Left renal pelvis (tissue), 4 donors: ENCODE results near the gene PTK6. TPM values are rescaled to one million over a fixed set of nuclear protein-coding genes. Genes with fewer than 3 reads are reported as not detected.
A peak's percentile ranks its signal among the peaks of the same experiment; 100 is the strongest.

ENCODE experiments used
- DNase-seq, 4 donors: peaks; one replicate each; pipeline ENCODE4 v3.0.0-alpha.2; 2013; ENCODE audit warnings: low read depth in 4 of 4, low spot score in 3 of 4
- polyA plus RNA-seq, 4 donors: library from polyadenylated mRNA; unstranded; fragments of 120-200 nt; gene quantifications; one replicate each; pipeline ENCODE4 v1.2.1, GENCODE V29; 2013; ENCODE audit not compliant: insufficient read length in 4 of 4

The PTK6 gene
- polyA plus RNA-seq, 4 donors, result 0.33 to 1.7 (median 0.91) TPM

DNA sequence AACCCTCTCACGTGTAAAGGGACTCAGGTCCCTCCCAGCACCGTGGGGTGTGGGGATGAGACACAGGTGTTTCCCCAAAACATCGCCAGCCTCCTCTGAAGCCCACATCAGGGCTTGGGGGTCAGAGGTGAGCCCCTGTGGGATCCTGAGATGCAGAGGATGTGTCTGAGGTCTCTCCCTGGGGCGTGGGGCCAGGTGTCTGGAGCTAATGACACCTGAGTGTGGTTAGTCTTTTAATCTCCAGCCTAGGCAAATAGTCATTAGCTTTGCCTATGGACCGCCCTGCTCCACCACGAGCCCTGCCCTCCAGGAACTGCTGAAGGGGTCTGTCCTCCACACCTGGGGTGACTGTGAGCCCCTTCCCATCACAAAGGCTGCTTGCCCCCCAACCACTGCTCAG, 8.6 kb upstream of the PTK6 start:
- no peak for DNase-seq

DNA sequence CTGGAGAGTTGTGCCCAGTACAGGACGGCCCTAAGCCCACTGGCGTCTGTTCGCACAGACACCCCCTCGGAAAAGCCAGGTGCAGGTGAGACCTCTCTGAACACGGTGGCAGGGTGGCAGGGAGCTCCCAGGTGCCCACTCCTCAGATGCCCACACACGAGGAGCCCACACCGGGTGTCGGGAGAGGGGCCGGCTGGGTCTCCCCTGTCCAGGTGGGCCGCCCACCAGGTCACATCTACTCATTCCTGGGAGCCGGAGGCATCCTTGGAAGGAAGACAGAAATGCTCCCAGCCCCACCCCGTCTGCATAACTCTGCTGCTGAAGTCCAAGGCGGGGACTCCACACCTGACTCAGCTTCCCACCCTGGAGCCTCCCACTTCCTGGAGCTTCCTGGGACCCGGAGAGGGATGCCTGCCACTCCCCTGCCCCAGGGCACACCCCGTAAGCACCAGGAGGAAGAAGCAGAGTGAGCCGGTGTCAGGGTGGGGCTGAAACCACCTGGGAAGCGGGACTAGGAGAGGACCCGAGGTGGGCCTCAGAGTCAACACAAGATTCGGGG, 7.9 kb upstream of the PTK6 start:
- DNase-seq, result no peak

DNA sequence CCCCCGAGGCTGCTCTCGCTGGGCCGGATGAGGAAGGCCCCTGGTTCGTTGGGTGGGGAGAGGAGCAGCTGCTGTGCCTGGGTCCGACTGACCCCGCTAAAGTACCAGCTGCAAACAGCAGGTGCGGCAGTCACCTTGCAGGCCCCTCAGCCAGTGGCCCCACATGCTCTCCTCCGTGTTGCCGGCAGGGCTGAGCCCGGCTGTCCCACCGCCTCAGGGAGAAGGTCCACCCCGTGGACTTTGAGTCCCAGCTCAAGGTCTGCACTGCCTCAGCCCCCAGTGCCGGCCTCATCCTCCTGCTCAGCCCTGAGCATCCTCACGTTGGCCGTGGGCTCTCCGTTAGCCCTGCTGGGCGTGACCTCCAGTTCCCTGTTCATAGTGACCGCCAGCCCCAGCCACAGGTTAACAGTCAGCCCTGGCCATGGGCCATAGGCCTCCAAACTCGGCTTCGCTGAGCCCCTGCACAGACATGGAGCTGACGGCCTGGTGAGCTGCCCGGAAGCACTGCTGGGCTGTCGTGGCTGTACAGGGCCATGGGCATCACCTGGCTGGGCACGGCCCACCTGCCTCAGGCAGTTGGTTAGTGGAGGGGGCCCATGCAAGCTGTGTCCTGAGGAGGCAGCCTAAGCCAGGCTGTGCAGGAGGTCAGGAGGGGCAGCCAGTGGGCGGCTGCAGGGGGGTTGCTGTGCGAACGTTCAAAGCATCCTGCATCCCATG, 7.2 kb upstream of the PTK6 start:
- no peak for DNase-seq

DNA sequence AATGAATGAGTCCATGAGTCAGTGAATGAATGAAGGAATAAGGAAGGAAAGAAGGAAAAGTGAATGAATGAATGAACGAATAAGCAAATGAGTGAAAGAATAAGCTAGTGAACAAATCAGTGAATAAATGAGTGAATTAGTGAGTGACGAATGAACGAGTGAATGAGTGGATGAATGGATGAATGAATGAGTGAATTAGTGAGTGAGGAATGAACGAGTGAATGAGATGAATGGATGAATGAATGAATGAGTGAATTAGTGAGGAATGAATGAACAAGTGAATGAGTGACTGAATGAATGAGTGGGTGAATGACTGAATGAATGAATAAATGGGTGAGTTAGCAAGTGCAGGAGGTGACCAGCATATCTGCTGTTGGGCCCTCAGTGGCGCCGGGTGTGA, 6.6 kb upstream of the PTK6 start:
- DNase-seq, result no peak

- no peak for DNase-seq
Measured at GRCh38 chr20:63543131-63543530, 6.0 kb upstream of the PTK6 start.

DNA sequence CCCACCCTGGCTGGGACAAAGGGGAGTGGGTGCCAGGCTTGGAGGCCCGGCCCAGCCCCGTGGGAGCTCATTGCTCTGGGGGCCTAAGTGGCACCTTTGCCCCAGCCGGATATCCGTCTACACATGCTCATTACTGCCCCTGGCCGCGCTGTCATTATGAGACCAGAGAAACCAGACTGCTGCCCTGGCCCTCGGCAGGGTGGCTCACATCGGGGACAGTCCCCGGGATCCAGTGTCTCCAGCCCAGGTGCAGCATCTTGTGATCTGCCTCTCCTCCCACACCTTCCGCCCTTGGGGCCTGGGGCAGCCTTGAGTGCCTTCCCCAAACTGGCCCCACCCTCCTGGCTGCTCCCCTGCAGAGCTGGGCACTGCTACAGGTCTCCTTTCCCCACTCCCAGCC, 5.5 kb upstream of the PTK6 start:
- DNase-seq, result no peak

GRCh38 chr20:63542031-63542559, 4.9 kb upstream of the PTK6 start:
- no peak for DNase-seq

DNA sequence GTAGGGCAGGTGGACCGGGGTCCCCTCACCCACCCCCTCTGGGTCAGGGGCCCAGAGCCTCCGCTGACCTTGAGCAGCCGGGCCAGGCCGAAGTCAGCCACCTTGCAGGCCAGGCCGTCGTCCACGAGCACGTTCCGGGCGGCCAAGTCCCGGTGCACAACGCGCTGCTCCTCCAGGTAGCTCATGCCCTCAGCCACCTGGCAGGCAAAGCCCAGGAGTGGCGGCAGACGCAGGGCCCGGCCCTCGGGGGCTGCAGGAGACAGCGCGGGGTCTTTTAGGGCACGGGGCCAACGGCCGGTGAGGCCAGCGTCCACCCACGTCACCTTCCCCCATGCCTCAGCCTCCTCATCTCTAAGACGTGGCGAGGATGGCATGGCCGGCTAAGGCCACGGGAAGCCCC, 4.2 kb upstream of the PTK6 start:
- DNase-seq, result no peak

GRCh38 chr20:63540417-63541186, 3.4 kb upstream of the PTK6 start:
- DNase-seq, result no peak

DNA sequence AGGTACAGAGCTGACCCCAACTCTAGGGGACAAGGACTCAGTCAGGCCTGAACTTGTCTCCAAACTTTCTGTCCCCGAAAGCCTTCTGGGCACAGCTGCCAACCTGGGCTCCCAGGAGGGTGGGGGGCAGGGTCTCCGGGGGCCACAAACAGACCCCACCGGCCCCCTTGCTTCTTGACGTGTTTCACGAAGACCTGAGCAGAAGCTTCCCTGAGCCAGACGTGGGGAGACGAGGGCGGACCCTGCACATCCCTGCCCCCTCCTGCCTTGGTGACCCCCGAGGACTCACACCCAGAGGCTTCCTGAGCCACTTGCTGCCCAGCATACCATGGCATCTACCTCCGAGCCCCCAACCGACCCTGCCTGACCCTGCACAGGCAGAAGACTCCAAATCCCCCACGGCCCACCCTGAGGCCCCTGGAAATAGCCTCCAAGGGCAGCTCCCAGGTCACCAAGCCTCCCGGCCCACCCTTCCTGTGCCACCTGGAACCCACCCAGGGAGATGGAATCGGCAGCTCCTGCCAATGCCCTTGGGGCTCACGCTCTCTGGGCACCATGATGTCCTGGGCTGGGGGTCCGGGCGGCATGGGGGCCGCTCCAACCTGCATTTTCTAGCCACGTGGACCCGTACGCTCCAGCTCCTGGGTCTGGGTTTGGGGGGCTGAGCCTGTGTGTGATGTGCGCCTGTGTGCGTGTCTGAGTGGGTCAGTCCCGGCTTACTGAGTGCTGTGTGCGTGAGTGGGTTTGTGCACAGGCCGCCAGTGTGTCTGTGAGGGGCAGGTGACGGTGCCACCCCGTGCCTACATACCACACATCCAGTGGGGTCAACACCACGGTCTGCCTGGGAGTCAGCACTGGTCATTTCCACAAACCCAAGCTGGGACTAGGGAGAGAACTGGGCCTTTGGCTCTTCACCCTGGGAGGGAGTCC, 2.5 kb upstream of the PTK6 start:
- no peak for DNase-seq

GRCh38 chr20:63539092-63539430, 1.9 kb upstream of the PTK6 start:
- DNase-seq, result no peak

- DNase-seq, result no peak
Measured at GRCh38 chr20:63538204-63539091, 1.3 kb upstream of the PTK6 start.

DNA sequence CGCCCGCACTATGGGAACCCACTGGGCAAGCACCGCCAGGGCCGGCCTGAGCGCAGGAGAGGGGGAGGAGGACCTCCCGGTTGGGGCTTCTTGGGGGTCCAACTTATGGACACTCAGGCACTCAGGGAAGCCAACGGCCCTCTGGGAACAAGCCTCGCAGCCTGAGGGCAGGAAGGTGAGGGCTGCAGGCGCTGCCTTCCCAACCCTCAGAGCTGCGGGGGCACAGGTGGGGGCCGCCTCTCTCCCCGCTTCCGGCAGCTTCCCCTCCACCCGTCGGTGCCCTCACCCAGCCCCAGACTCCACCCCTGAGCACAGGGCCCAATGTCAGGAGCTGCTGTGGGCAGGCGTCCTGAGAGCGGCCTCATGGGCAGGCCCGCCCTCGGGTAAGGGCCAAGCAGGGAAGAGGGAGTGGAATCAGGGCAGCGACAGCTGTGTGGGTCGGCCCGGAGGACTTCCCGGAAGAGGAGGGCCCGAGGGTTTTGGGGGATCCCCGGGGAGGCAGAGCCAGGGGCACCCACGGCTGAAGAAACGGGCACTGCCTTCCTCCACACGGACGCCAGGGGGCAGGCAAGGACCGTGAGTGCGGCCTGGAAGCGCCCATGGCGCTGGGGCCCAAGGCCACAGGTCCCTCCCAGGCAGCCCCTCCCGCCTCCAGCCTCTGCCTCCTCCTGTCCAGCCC, 488 bp upstream of the PTK6 start:
- DNase-seq, result peak in 2 of 4 donors; percentile 67 to 69

DNA sequence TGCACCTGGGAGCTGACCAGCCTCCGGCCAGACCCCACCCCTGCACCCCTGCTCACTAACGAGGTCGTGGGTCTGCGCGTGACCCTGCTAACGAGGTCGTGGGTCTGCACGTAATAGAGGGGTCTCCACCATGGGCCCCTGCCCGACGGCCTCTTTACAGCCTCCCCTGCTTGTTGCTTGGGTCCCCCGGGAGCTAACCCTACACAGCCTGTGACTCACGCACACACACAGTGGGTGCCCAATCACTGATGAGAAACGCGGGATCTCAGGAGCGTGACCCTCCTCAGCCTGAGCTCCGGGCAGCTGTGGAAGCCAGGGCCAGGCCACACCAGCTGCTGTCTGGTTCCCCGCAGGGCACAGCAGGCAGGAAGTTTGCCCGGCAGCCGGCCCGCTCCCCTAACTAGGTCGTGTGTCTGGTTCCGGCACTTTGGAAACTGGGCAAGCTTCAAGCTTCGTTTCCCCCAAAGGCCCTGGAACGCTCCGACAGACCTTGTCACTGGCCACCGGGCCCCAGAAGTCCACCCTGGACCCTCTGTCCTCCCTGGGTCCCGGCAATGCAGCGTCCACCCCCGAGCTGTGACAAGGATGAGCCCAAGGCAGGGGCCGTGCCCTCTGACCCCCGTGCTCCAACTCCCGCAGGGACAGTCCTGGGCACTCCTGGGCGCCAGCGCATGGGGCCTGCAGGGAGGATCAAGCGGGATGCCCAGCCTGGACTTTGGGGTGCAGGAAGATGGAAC, 767 bp downstream of the PTK6 start:
- DNase-seq, result no peak

- no peak for DNase-seq
Measured at GRCh38 chr20:63534831-63535651, 2.1 kb downstream of the PTK6 start.

- no peak for DNase-seq
Measured at GRCh38 chr20:63534427-63534830, 2.7 kb downstream of the PTK6 start.

DNA sequence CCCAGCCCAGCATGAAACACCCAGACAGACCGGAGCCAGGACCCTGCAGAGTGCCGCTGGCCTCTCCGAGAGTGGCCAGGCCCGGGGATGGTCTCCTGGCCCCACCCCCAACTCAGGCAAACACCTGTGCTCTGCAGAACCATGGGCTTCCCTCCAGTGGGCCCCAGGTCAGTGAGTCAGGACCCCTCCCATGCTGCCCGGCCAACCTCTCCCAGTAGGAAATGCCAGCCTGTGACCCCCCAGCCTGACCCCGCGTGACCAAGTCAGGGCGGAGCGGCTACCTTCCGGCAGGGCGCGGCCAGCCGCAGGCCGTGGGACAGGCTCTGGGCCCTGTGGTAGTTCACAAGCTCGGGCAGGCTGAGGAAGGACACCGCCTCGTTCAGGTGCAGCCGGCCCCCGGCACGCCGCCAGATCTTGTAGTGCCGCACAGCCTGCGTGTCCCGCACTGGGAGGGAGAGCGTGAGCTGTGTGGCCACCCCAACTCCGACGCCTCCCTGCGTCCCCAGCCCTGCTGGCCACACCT, 3.2 kb downstream of the PTK6 start:
- no peak for DNase-seq
